GM12801 (cell line): Measurements from ENCODE around the gene ACTA2.

Experiments
- CTCF ChIP-seq: IDR thresholded peaks from one replicate; pipeline ENCODE4 v1.5.1; 2011; ENCODE audit warnings: control low read depth; ENCODE audit not compliant: insufficient read length; ENCODE audit errors: extremely low read depth

The ACTA2 gene

GRCh38 chr10:88992921-88993524 lies 40.5 kb upstream of the ACTA2 start:
- no peak for TF ChIP-seq CTCF

GRCh38 chr10:88991899-88992320 lies 39.3 kb upstream of the ACTA2 start:
- TF ChIP-seq CTCF = no peak

- no peak for TF ChIP-seq CTCF
These were observed 38.8 kb upstream of the ACTA2 start for GRCh38 chr10:88991161-88991898.

DNA sequence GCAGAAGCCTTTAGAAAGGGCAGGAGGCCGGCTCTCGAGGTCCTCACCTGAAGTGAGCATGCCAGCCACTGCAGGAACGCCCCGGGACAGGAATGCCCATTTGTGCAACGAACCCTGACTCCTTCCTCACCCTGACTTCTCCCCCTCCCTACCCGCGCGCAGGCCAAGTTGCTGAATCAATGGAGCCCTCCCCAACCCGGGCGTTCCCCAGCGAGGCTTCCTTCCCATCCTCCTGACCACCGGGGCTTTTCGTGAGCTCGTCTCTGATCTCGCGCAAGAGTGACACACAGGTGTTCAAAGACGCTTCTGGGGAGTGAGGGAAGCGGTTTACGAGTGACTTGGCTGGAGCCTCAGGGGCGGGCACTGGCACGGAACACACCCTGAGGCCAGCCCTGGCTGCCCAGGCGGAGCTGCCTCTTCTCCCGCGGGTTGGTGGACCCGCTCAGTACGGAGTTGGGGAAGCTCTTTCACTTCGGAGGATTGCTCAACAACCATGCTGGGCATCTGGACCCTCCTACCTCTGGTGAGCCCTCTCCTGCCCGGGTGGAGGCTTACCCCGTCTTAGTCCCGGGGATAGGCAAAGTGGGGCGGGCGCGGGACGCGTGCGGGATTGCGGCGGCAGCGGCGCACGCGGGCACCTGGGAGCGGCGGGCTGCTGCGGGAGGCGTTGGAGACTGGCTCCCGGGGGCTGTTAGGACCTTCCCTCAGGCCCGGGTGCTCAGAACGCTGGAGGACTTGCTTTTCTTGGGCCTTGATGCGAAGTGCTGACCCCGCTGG lies 38.0 kb upstream of the ACTA2 start, which contains the start of gene FAS:
Gene FAS (plus strand): TSS at position 415 of the 777 bp plus-strand sequence. CDS start 79 bp downstream, at position 494.
- no peak for TF ChIP-seq CTCF

DNA sequence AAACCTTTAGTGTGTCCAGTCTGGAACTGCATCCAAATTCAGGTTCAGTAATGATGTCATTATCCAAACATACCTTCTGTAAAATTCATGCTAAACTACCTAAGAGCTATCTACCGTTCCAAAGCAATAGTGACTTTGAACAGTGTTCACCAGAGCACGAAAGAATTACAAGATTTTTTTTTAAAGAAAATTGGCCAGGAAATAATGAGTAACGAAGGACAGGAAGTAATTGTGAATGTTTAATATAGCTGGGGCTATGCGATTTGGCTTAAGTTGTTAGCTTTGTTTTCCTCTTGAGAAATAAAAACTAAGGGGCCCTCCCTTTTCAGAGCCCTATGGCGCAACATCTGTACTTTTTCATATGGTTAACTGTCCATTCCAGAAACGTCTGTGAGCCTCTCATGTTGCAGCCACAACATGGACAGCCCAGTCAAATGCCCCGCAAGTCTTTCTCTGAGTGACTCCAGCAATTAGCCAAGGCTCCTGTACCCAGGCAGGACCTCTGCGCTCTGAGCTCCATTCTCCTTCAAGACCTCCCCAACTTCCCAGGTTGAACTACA lies 37.3 kb upstream of the ACTA2 start:
- no peak for TF ChIP-seq CTCF

GRCh38 chr10:88989423-88989822 lies 36.9 kb upstream of the ACTA2 start:
- TF ChIP-seq CTCF = no peak

DNA sequence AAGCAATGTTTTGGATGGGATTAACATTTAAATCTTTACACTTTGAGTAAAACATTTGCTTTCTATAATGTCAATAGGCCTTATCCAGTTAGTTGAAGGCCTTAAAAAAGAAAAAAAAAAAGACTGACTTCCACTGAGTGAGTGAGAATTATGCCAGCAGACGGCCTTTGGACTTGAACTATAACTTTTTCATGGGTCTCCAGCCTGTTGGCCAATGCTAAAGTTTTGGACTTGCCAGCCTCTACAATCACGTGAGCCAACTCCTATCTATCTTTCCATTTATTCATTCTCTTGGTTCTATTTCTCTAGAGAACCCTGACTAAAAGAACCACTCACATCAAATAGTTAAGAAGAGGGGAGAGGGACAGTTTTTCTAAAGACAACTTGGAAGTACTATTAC lies 35.3 kb upstream of the ACTA2 start:
- TF ChIP-seq CTCF = no peak
